Measurements from ENCODE around the gene CD1C.

The CD1C gene

DNA sequence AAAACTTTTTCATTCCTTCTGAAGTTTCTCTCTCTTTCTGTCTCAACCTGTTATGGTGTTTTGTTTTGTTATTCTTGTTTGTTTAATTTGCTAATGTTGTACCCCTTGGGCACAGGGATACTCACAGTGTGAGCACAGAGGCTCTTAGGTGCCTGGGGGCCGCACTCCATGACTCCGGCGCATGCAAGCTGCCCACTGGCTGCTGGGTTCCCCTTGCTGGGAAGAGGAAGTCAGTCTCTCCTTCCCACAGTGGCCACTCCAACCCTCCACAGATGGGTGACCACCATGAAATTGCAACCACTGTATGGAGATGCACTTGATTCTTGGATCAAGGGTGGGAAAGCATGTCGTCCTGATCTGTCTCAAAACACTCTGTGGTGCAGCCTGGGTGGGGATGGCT lies 40.1 kb upstream of the CD1C start:
- TF ChIP-seq CEBPB (IDR thresholded peaks at IDR 0.05) = no peak
- TF ChIP-seq FOXM1 (IDR thresholded peaks at IDR 0.05; ENCODE audit: borderline replicate concordance, low read depth) = no peak
- TF ChIP-seq TEAD4 (IDR thresholded peaks at IDR 0.05) = no peak
- TF ChIP-seq YY1 (IDR thresholded peaks at IDR 0.05; ENCODE audit: low read depth) = no peak
- no peak for TF ChIP-seq EGR1 (IDR thresholded peaks at IDR 0.05)
- TF ChIP-seq, protein P1, sequence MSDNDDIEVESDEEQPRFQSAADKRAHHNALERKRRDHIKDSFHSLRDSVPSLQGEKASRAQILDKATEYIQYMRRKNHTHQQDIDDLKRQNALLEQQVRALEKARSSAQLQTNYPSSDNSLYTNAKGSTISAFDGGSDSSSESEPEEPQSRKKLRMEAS (IDR thresholded peaks at IDR 0.05) = no peak
- TF ChIP-seq ZBTB7A (IDR thresholded peaks at IDR 0.05; ENCODE audit: low read depth) = no peak
- TF ChIP-seq CREB1 (IDR thresholded peaks at IDR 0.05; ENCODE audit: low read depth) = no peak
- no peak for TF ChIP-seq TAF1 (IDR thresholded peaks at IDR 0.05; ENCODE audit: low read depth)
- TF ChIP-seq EP300 (IDR thresholded peaks at IDR 0.05; ENCODE audit: borderline replicate concordance) = no peak
- no peak for TF ChIP-seq NFIC (IDR thresholded peaks at IDR 0.05)
- no peak for TF ChIP-seq RAD21 (IDR thresholded peaks at IDR 0.05; ENCODE audit: low read depth)
- TF ChIP-seq, protein P2, sequence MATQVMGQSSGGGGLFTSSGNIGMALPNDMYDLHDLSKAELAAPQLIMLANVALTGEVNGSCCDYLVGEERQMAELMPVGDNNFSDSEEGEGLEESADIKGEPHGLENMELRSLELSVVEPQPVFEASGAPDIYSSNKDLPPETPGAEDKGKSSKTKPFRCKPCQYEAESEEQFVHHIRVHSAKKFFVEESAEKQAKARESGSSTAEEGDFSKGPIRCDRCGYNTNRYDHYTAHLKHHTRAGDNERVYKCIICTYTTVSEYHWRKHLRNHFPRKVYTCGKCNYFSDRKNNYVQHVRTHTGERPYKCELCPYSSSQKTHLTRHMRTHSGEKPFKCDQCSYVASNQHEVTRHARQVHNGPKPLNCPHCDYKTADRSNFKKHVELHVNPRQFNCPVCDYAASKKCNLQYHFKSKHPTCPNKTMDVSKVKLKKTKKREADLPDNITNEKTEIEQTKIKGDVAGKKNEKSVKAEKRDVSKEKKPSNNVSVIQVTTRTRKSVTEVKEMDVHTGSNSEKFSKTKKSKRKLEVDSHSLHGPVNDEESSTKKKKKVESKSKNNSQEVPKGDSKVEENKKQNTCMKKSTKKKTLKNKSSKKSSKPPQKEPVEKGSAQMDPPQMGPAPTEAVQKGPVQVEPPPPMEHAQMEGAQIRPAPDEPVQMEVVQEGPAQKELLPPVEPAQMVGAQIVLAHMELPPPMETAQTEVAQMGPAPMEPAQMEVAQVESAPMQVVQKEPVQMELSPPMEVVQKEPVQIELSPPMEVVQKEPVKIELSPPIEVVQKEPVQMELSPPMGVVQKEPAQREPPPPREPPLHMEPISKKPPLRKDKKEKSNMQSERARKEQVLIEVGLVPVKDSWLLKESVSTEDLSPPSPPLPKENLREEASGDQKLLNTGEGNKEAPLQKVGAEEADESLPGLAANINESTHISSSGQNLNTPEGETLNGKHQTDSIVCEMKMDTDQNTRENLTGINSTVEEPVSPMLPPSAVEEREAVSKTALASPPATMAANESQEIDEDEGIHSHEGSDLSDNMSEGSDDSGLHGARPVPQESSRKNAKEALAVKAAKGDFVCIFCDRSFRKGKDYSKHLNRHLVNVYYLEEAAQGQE (IDR thresholded peaks at IDR 0.05; ENCODE audit: low read depth) = no peak
- no peak for TF ChIP-seq TCF12 (IDR thresholded peaks at IDR 0.05; ENCODE audit: low read depth)
- no peak for TF ChIP-seq USF1 (IDR thresholded peaks at IDR 0.05)

DNA sequence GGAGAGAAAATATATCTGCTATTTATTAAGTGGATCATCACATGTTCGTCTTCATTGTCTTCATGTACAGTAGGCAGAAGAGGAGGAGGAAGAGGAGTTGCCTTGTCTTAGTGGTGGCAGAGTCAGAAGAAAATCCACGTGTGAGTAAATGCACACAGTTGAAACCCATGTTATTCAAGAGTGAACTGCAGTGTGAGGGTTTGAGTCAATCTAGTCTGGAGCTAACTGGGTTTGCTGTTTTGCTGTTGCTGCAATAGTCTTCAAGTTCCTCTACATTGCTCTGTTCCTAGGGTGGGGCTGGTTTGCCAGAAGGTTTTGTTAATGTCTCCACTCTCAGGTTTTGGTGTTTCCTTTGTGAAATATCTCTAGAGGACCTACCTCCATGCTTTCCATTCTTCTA lies 38.6 kb upstream of the CD1C start:
- TF ChIP-seq TAF1 (IDR thresholded peaks at IDR 0.05; ENCODE audit: low read depth) (no peak), CEBPB (IDR thresholded peaks at IDR 0.05) (no peak), FOXM1 (IDR thresholded peaks at IDR 0.05; ENCODE audit: borderline replicate concordance, low read depth) (no peak), CREB1 (IDR thresholded peaks at IDR 0.05; ENCODE audit: low read depth) (no peak), NFIC (IDR thresholded peaks at IDR 0.05) (no peak), EP300 (IDR thresholded peaks at IDR 0.05; ENCODE audit: borderline replicate concordance) (no peak), YY1 (IDR thresholded peaks at IDR 0.05; ENCODE audit: low read depth) (no peak), RAD21 (IDR thresholded peaks at IDR 0.05; ENCODE audit: low read depth) (no peak), TCF12 (IDR thresholded peaks at IDR 0.05; ENCODE audit: low read depth) (no peak), ZBTB7A (IDR thresholded peaks at IDR 0.05; ENCODE audit: low read depth) (no peak), USF1 (IDR thresholded peaks at IDR 0.05) (no peak), EGR1 (IDR thresholded peaks at IDR 0.05) (no peak), TEAD4 (IDR thresholded peaks at IDR 0.05) (no peak)
- TF ChIP-seq, protein P2 (IDR thresholded peaks at IDR 0.05; ENCODE audit: low read depth) = no peak
- TF ChIP-seq, protein P1 (IDR thresholded peaks at IDR 0.05) = no peak

GRCh38 chr1:158255656-158256055 lies 34.1 kb upstream of the CD1C start:
- TF ChIP-seq NFIC (IDR thresholded peaks at IDR 0.05) (no peak), CEBPB (IDR thresholded peaks at IDR 0.05) (no peak), TEAD4 (IDR thresholded peaks at IDR 0.05) (no peak), CREB1 (IDR thresholded peaks at IDR 0.05; ENCODE audit: low read depth) (no peak)

DNA sequence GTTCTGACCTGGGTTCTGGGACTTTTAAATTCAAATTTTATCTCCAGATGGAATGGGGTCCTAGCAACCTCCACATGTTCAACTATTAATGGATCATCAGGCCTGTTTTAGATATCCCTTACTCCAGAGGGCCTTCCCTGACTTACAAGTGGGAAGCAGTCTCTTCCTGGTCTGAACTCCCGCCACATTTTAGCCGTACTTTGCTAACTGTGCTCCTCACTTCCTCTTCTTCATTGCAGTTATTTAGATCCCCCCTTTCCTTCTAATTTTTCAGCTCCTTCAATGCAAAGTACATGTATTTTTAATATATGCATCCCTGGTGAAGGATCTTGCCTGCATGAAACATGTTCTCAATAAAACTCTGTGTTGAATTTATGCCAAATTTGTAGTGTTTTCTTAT lies 31.8 kb upstream of the CD1C start:
- TF ChIP-seq, protein P2 (IDR thresholded peaks at IDR 0.05; ENCODE audit: low read depth) = no peak
- TF ChIP-seq USF1 (IDR thresholded peaks at IDR 0.05) (no peak), TCF12 (IDR thresholded peaks at IDR 0.05; ENCODE audit: low read depth) (no peak), TAF1 (IDR thresholded peaks at IDR 0.05; ENCODE audit: low read depth) (no peak), EGR1 (IDR thresholded peaks at IDR 0.05) (no peak), YY1 (IDR thresholded peaks at IDR 0.05; ENCODE audit: low read depth) (no peak), EP300 (IDR thresholded peaks at IDR 0.05; ENCODE audit: borderline replicate concordance) (no peak), NFIC (IDR thresholded peaks at IDR 0.05) (no peak), CEBPB (IDR thresholded peaks at IDR 0.05) (no peak), FOXM1 (IDR thresholded peaks at IDR 0.05; ENCODE audit: borderline replicate concordance, low read depth) (no peak), TEAD4 (IDR thresholded peaks at IDR 0.05) (no peak), RAD21 (IDR thresholded peaks at IDR 0.05; ENCODE audit: low read depth) (no peak), CREB1 (IDR thresholded peaks at IDR 0.05; ENCODE audit: low read depth) (no peak), ZBTB7A (IDR thresholded peaks at IDR 0.05; ENCODE audit: low read depth) (no peak)
- TF ChIP-seq, protein P1 (IDR thresholded peaks at IDR 0.05) = no peak
